HCT116 (cell line): ENCODE results near the gene FCAMR. TPM values are rescaled to one million over a fixed set of nuclear protein-coding genes. Genes with fewer than 3 reads are reported as not detected.

Experiments used
- ATAC-seq: fragments of 200-7000 bp; cut with Tn5 transposase; 2 replicates; pipeline ENCODE4 v1.9.1; 2020; ENCODE audit warnings: mild to moderate bottlenecking, moderate library complexity
- BruUV-seq: library from RNA; stranded (reverse); fragments of 400-500 nt; replicated peaks from 2 replicates; lab custom pipeline; 2021; lab: Mats Ljungman, UMichigan
- CTCF ChIA-PET: fragments of 300-600 bp; sonication (Branson Sonifier 250); formaldehyde crosslinking; loops from one replicate; lab custom pipeline; 2021; ENCODE audit warnings: antibody characterized with exemption; lab: Charles Lee
- POLR2A ChIA-PET: fragments of 300-600, 350-600 bp; sonication (Branson Sonifier 250); formaldehyde crosslinking; loops from one replicate; lab custom pipeline; 2021; ENCODE audit warnings: antibody characterized with exemption; lab: Charles Lee
- RAD21 ChIA-PET, 2 experiments: fragments of 300-600 bp; sonication (Branson Sonifier 250); formaldehyde crosslinking; loops; one replicate each; lab custom pipeline; 2023; ENCODE audit warnings: low total read pairs in 2 of 2; ENCODE audit not compliant: uncharacterized antibody in 2 of 2, unreplicated experiment in 2 of 2, low non-redundant PET in 1 of 2; lab: Charles Lee
- DNase-seq: peaks from one replicate; pipeline ENCODE4 v3.0.0-alpha.2; 2010; ENCODE audit warnings: low read depth, low spot score
- H2AFZ ChIP-seq: fragments of 200-600 bp; shearing (Covaris generic), sonication (generic); 2 replicates; pipeline ENCODE4 v1.6.1; 2017; ENCODE audit warnings: low read depth, mixed run types, mixed read lengths, antibody characterized with exemption, low read length; ENCODE audit not compliant: poor library complexity, severe bottlenecking
- H3K27ac ChIP-seq: 2 replicates; pipeline ENCODE4 v1.5.1; 2012; ENCODE audit warnings: low read depth, low read length
- H3K27me3 ChIP-seq: fragments of 200-600 bp; sonication (generic); 2 replicates; pipeline ENCODE4 v1.6.1; 2016; ENCODE audit warnings: mixed run types, low read length, mixed read lengths; ENCODE audit not compliant: insufficient read depth
- H3K36me3 ChIP-seq, 2 experiments: fragments of 200-500 bp in 1 of 2; fragments of 200-600 bp in 1 of 2; sonication (Bioruptor generic) in 1 of 2; sonication (generic) in 1 of 2; 2 replicates each; pipeline versions ENCODE4 v1.5.1 to v1.6.1; 2014 to 2016; ENCODE audit warnings: low read length in 2 of 2, inconsistent platforms in 1 of 2, mixed read lengths in 1 of 2, mixed run types in 1 of 2; ENCODE audit not compliant: insufficient read depth in 2 of 2, control insufficient read depth in 1 of 2
- H3K4me1 ChIP-seq, 2 experiments: fragments of 200-600 bp in 1 of 2; sonication (generic) in 1 of 2; 2 replicates each; pipeline versions ENCODE4 v1.5.1 to v1.6.1; 2012 to 2017; ENCODE audit warnings: low read length in 2 of 2, inconsistent platforms in 1 of 2, mild to moderate bottlenecking in 1 of 2, mixed read lengths in 1 of 2, mixed run types in 1 of 2, moderate library complexity in 1 of 2; ENCODE audit not compliant: insufficient read depth in 2 of 2, control insufficient read depth in 1 of 2
- H3K4me2 ChIP-seq: fragments of 200-600 bp; sonication (generic); 2 replicates; pipeline ENCODE4 v1.6.1; 2017; ENCODE audit warnings: mixed run types, low read length, mixed read lengths
- H3K4me3 ChIP-seq, 2 experiments: fragments of 200-600 bp in 1 of 2; sonication (generic) in 1 of 2; replicated peaks in 1 of 2; 2 replicates each; pipeline ENCODE4 v1.5.1; 2011 to 2016; ENCODE audit warnings: low read length in 2 of 2, control low read depth in 1 of 2, low read depth in 1 of 2, mild to moderate bottlenecking in 1 of 2, mixed read lengths in 1 of 2, mixed run types in 1 of 2
- H3K79me2 ChIP-seq: fragments of 200-600 bp; sonication (generic); 2 replicates; pipeline ENCODE4 v1.6.1; 2017; ENCODE audit warnings: mild to moderate bottlenecking, mixed run types, low read length, moderate library complexity, mixed read lengths; ENCODE audit not compliant: insufficient read depth
- H3K9ac ChIP-seq: fragments of 200-600 bp; sonication (generic); 2 replicates; pipeline ENCODE4 v1.6.1; 2016; ENCODE audit warnings: low read length, mixed read lengths
- H3K9me2 ChIP-seq: fragments of 200-600 bp; sonication (generic), shearing (Covaris generic); 2 replicates; pipeline ENCODE4 v1.6.1; 2017; ENCODE audit warnings: mixed run types, mild to moderate bottlenecking, moderate library complexity; ENCODE audit not compliant: insufficient read depth
- H3K9me3 ChIP-seq, 2 experiments: fragments of 200-500 bp in 1 of 2; fragments of 200-600 bp in 1 of 2; sonication (Bioruptor generic) in 1 of 2; sonication (generic) in 1 of 2; 2 replicates each; pipeline ENCODE4 v1.6.1; 2014 to 2017; ENCODE audit warnings: low read length in 2 of 2, mixed read lengths in 2 of 2, inconsistent platforms in 1 of 2, low read depth in 1 of 2, mild to moderate bottlenecking in 1 of 2, mixed run types in 1 of 2, moderate library complexity in 1 of 2; ENCODE audit not compliant: control insufficient read depth in 1 of 2, insufficient read depth in 1 of 2
- H4K20me1 ChIP-seq: fragments of 200-600 bp; sonication (generic), shearing (Covaris generic); 2 replicates; pipeline ENCODE4 v1.6.1; 2017; ENCODE audit warnings: mixed run types, mild to moderate bottlenecking, moderate library complexity; ENCODE audit not compliant: insufficient read depth
- CBX3 ChIP-seq: IDR thresholded peaks from 2 replicates; pipeline ENCODE4 v1.6.1; 2012; ENCODE audit warnings: low read depth
- CEBPB ChIP-seq: IDR thresholded peaks from 2 replicates; pipeline ENCODE4 v1.6.1; 2012; ENCODE audit warnings: low read depth
- EGR1 ChIP-seq: IDR thresholded peaks from 2 replicates; pipeline ENCODE4 v1.6.1; 2012; ENCODE audit warnings: low read depth
- ELF1 ChIP-seq: IDR thresholded peaks from 2 replicates; pipeline ENCODE4 v1.6.1; 2012; ENCODE audit warnings: low read depth, borderline replicate concordance
- EZH2phosphoT487 ChIP-seq: fragments of 200-600 bp; IDR thresholded peaks from 2 replicates; pipeline ENCODE4 v1.6.1; 2018; ENCODE audit warnings: antibody characterized with exemption, borderline replicate concordance
- FOSL1 ChIP-seq: IDR thresholded peaks from 2 replicates; pipeline ENCODE4 v1.6.1; 2012; ENCODE audit warnings: low read depth
- POLR2A ChIP-seq: IDR thresholded peaks from 2 replicates; pipeline ENCODE4 v1.7.0; 2011; ENCODE audit warnings: borderline replicate concordance; ENCODE audit not compliant: insufficient read depth, insufficient read length; ENCODE audit errors: extremely low read depth
- POLR2AphosphoS5 ChIP-seq: IDR thresholded peaks from 2 replicates; pipeline ENCODE4 v1.6.1; 2011; ENCODE audit warnings: mild to moderate bottlenecking, low read depth, low read length, moderate library complexity
- RAD21 ChIP-seq: IDR thresholded peaks from 2 replicates; pipeline ENCODE4 v1.6.1; 2012; ENCODE audit warnings: low read depth, mild to moderate bottlenecking
- SIN3A ChIP-seq: IDR thresholded peaks from 2 replicates; pipeline ENCODE4 v1.6.1; 2012; ENCODE audit warnings: low read depth
- SP1 ChIP-seq: IDR thresholded peaks from 2 replicates; pipeline ENCODE4 v1.6.1; 2012; ENCODE audit warnings: low read depth
- SRF ChIP-seq: IDR thresholded peaks from 2 replicates; pipeline ENCODE4 v1.6.1; 2012; ENCODE audit warnings: low read depth
- ZFX ChIP-seq: fragments of 450-650 bp; IDR thresholded peaks from 2 replicates; pipeline ENCODE4 v1.6.1; 2017
- intact Hi-C: fragments of 100-400 bp; cut with micrococcal nuclease; formaldehyde crosslinking; loops from 2 replicates; pipeline ENCODE4 v1.10.0; 2022
- total RNA-seq: library from RNA; stranded (reverse); gene quantifications from one replicate; pipeline ENCODE4 v1.2.1, GENCODE V29; 2021; ENCODE audit not compliant: unreplicated experiment
- TF ChIP-seq, protein P1 (sequence below): IDR thresholded peaks from 2 replicates; pipeline ENCODE4 v1.6.1; 2012
- TF ChIP-seq, protein P2 (sequence below): IDR thresholded peaks from 2 replicates; pipeline ENCODE4 v1.6.1; 2011; ENCODE audit warnings: mild to moderate bottlenecking, low read length, moderate library complexity; ENCODE audit not compliant: insufficient replicate concordance; ENCODE audit errors: extremely low read depth
- TF ChIP-seq, protein P3 (sequence below): IDR thresholded peaks from 2 replicates; pipeline ENCODE4 v1.6.1; 2012; ENCODE audit warnings: low read depth
- TF ChIP-seq, protein P4 (sequence below): IDR thresholded peaks from 2 replicates; pipeline ENCODE4 v1.6.1; 2012
- TF ChIP-seq, protein P5 (sequence below), 3 experiments: fragments of 200-600 bp in 1 of 3; sonication (generic) in 1 of 3; IDR thresholded peaks in 2 of 3; conservative IDR thresholded peaks in 1 of 3; 2 replicates each; pipeline ENCODE4 v1.5.1; 2012 to 2017; ENCODE audit warnings: low read depth in 2 of 3, low read length in 2 of 3, antibody characterized with exemption in 1 of 3, borderline replicate concordance in 1 of 3, control low read depth in 1 of 3, mild to moderate bottlenecking in 1 of 3, mixed read lengths in 1 of 3, mixed run types in 1 of 3, moderate library complexity in 1 of 3; ENCODE audit not compliant: insufficient read depth in 1 of 3

The FCAMR gene
- total RNA-seq, 1 experiment from 2014 or later = not detected

DNA sequence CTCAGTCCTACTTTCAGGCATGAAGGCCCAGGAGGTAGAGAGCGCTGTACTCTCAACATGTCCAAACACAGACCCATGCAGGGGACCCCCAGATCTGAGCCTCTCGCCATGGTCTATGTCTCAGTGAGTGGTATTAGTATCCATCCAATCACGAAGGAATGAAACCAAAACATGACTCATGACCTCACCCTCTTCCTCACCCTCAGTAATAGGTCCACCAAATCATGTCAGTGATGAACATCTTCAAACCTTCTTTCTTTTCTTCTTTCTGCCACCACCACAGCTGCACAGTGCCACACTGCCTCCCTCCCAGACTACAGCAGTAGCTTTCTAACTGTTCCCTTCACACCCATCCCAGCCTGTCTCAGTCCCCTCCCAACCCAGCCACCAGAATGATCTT, 45.5 kb upstream of the FCAMR start:
- H3K4me2 ChIP-seq = no peak overlapping the region
- RAD21 ChIA-PET = no interaction called here
- no peaks in the 10 kb centered on the region for H3K9me2 ChIP-seq
- H3K27me3 ChIP-seq = no peaks in the 10 kb centered on the region
- no peak overlapping the region for H3K27ac ChIP-seq
- no peak overlapping the region for H3K9ac ChIP-seq
- no peak for ATAC-seq
- H3K4me1 ChIP-seq = peaks cover 13 to 61% of the 10 kb centered on the region in 2 experiments
- no TSS peak for BruUV-seq
- CTCF ChIA-PET = no interaction called here
- H4K20me1 ChIP-seq = no peaks in the 10 kb centered on the region
- intact Hi-C loops = no loop called here
- POLR2A ChIA-PET = no interaction called here
- no peaks in the 10 kb centered on the region for H3K9me3 ChIP-seq
- no peaks in the 10 kb centered on the region for H3K79me2 ChIP-seq
- no peak for DNase-seq
- TF ChIP-seq, protein P1, sequence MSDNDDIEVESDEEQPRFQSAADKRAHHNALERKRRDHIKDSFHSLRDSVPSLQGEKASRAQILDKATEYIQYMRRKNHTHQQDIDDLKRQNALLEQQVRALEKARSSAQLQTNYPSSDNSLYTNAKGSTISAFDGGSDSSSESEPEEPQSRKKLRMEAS = no peak
- TF ChIP-seq EZH2phosphoT487 (no peak), ZFX (no peak), ELF1 (no peak), FOSL1 (no peak), RAD21 (no peak), POLR2AphosphoS5 (no peak), SRF (no peak), CBX3 (no peak), CEBPB (no peak), SP1 (no peak), EGR1 (no peak), SIN3A (no peak), POLR2A (no peak)
- TF ChIP-seq, protein P2, sequence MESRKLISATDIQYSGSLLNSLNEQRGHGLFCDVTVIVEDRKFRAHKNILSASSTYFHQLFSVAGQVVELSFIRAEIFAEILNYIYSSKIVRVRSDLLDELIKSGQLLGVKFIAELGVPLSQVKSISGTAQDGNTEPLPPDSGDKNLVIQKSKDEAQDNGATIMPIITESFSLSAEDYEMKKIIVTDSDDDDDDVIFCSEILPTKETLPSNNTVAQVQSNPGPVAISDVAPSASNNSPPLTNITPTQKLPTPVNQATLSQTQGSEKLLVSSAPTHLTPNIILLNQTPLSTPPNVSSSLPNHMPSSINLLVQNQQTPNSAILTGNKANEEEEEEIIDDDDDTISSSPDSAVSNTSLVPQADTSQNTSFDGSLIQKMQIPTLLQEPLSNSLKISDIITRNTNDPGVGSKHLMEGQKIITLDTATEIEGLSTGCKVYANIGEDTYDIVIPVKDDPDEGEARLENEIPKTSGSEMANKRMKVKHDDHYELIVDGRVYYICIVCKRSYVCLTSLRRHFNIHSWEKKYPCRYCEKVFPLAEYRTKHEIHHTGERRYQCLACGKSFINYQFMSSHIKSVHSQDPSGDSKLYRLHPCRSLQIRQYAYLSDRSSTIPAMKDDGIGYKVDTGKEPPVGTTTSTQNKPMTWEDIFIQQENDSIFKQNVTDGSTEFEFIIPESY = no peak
- TF ChIP-seq, protein P3, sequence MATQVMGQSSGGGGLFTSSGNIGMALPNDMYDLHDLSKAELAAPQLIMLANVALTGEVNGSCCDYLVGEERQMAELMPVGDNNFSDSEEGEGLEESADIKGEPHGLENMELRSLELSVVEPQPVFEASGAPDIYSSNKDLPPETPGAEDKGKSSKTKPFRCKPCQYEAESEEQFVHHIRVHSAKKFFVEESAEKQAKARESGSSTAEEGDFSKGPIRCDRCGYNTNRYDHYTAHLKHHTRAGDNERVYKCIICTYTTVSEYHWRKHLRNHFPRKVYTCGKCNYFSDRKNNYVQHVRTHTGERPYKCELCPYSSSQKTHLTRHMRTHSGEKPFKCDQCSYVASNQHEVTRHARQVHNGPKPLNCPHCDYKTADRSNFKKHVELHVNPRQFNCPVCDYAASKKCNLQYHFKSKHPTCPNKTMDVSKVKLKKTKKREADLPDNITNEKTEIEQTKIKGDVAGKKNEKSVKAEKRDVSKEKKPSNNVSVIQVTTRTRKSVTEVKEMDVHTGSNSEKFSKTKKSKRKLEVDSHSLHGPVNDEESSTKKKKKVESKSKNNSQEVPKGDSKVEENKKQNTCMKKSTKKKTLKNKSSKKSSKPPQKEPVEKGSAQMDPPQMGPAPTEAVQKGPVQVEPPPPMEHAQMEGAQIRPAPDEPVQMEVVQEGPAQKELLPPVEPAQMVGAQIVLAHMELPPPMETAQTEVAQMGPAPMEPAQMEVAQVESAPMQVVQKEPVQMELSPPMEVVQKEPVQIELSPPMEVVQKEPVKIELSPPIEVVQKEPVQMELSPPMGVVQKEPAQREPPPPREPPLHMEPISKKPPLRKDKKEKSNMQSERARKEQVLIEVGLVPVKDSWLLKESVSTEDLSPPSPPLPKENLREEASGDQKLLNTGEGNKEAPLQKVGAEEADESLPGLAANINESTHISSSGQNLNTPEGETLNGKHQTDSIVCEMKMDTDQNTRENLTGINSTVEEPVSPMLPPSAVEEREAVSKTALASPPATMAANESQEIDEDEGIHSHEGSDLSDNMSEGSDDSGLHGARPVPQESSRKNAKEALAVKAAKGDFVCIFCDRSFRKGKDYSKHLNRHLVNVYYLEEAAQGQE = no peak
- TF ChIP-seq, protein P4, sequence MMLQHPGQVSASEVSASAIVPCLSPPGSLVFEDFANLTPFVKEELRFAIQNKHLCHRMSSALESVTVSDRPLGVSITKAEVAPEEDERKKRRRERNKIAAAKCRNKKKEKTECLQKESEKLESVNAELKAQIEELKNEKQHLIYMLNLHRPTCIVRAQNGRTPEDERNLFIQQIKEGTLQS = no peak
- TF ChIP-seq, protein P5, sequence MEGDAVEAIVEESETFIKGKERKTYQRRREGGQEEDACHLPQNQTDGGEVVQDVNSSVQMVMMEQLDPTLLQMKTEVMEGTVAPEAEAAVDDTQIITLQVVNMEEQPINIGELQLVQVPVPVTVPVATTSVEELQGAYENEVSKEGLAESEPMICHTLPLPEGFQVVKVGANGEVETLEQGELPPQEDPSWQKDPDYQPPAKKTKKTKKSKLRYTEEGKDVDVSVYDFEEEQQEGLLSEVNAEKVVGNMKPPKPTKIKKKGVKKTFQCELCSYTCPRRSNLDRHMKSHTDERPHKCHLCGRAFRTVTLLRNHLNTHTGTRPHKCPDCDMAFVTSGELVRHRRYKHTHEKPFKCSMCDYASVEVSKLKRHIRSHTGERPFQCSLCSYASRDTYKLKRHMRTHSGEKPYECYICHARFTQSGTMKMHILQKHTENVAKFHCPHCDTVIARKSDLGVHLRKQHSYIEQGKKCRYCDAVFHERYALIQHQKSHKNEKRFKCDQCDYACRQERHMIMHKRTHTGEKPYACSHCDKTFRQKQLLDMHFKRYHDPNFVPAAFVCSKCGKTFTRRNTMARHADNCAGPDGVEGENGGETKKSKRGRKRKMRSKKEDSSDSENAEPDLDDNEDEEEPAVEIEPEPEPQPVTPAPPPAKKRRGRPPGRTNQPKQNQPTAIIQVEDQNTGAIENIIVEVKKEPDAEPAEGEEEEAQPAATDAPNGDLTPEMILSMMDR (IDR thresholded peaks at IDR 0.05 in 2 of 3, conservative IDR thresholded peaks at IDR 0.05 in 1 of 3; ENCODE audit: borderline replicate concordance in 1 of 3, insufficient read depth in 1 of 3, low read depth in 2 of 3, low read length in 2 of 3) = no peak
- TF ChIP-seq, all 23 proteins: peak for 0
- no peaks in the 10 kb centered on the region for H3K36me3 ChIP-seq
- no peak overlapping the region for H3K4me3 ChIP-seq
- no peak overlapping the region for H2AFZ ChIP-seq
